ENCODE data around the gene WDR27.

- TF ChIP-seq POLR2AphosphoS5 (IDR thresholded peaks at IDR 0.05) (no peak), CTCF (IDR thresholded peaks at IDR 0.05 in 8 of 11, conservative IDR thresholded peaks at IDR 0.05 in 3 of 11) (no peak), POLR2A (IDR thresholded peaks at IDR 0.05) (no peak)
Observed at GRCh38 chr6:169741344-169741743, 39.5 kb upstream of the WDR27 start.

Data from spleen (tissue), 7 donors.